Ovary (tissue), 9 donors: ENCODE data around the gene CCDC78. TPM values are rescaled to one million over a fixed set of nuclear protein-coding genes. Genes with fewer than 3 reads are reported as not detected.

Source experiments
- DNase-seq, 5 donors: peaks; one replicate each; pipeline ENCODE4 v3.0.0-alpha.2; 2019 to 2020
- H3K27ac ChIP-seq, 2 donors: fragments of 200-600 bp; one replicate each; pipeline versions ENCODE4 v1.5.1 to v1.8.0; 2019 to 2022
- H3K27me3 ChIP-seq: fragments of 200-600 bp; one replicate; pipeline ENCODE4 v1.8.0; 2022
- H3K36me3 ChIP-seq: fragments of 200-600 bp; sonication (generic); one replicate; pipeline ENCODE4 v1.5.1; 2019
- H3K4me1 ChIP-seq: one replicate; pipeline ENCODE4 v1.8.1; 2013; ENCODE audit warnings: mild to moderate bottlenecking, moderate library complexity; ENCODE audit not compliant: insufficient read depth
- H3K4me3 ChIP-seq: fragments of 200-600 bp; sonication (generic); one replicate; pipeline ENCODE4 v1.5.1; 2017
- H3K9me3 ChIP-seq, 2 donors: fragments of 200-600 bp in 1 of 2; sonication (generic) in 1 of 2; one replicate each; pipeline versions ENCODE4 v1.5.1 to v1.8.1; 2013 to 2019; ENCODE audit warnings: mild to moderate bottlenecking in 1 of 2, moderate library complexity in 1 of 2
- EP300 ChIP-seq: sonication (generic); formaldehyde crosslinking; IDR thresholded peaks from one replicate; pipeline ENCODE4 v1.6.1; 2017; ENCODE audit warnings: antibody characterized with exemption
- POLR2A ChIP-seq: fragments of 450-650 bp; IDR thresholded peaks from one replicate; pipeline ENCODE4 v1.6.1; 2017; ENCODE audit warnings: antibody characterized with exemption, mild to moderate bottlenecking, moderate library complexity
- WGBS, 3 donors: extraction: QIAGEN DNeasy Blood & Tissue Kit in 1 of 3; methylation state at CpG; one replicate each; pipeline versions ENCODE4 v1.1.5 to v1.1.7; 2013 to 2017; 5-methylcytosine and 5-hydroxymethylcytosine counted together
- intact Hi-C, 4 donors: fragments of 100-400 bp; cut with DNase I; formaldehyde crosslinking; loops; one replicate each; pipeline versions ENCODE4 v1.11.0 to v1.15.1; 2022 to 2023
- polyA plus RNA-seq, 2 donors: library from polyadenylated mRNA; stranded (reverse); fragments of 200-250 nt in 1 of 2; fragments of 350-450 nt in 1 of 2; fragmentation: Illumina TruSeq in 1 of 2; extraction: RNeasy Lipid Tissue Mini Kit (QIAGEN cat#74804) in 1 of 2; gene quantifications; one replicate each; pipeline ENCODE4 v1.2.3, GENCODE V29; 2013 to 2014
- total RNA-seq, 7 donors: library from RNA; depleted of rRNA in 2 of 7; stranded (reverse); fragments of >200 nt in 2 of 7; fragmentation: NEBNext Ultra II Directional in 3 of 7; extraction: Animal tissue kit (Norgen Biotek cat#: 25700) in 3 of 7; gene quantifications; one replicate each; pipeline versions ENCODE4 v1.1.0 to v1.2.4, GENCODE V29; 2016 to 2023
- TF ChIP-seq, protein P1 (sequence below), 3 donors: fragments of 450-650 bp in 2 of 3; fragments of 200-600 bp in 1 of 3; IDR thresholded peaks; one replicate each; pipeline versions ENCODE4 v1.5.1 to v1.8.0; 2016 to 2022; ENCODE audit warnings: antibody characterized with exemption in 3 of 3, mild to moderate bottlenecking in 1 of 3
- donor health status: DM: no; HTN: no; CAD: no; lungs with moderate emphysema.
- donor health status: DM: no; HTN: no; CAD: no.
- donor health status: Bipolar disorder and iron deficiency.
- donor health status: DM: yes; HTN: yes; CAD: no.
- donor health status: DM: no; HTN: no; CAD: no.
- donor health status: DM: yes; HTN: yes; CAD: no.

Gene CCDC78
- total and polyA plus RNA-seq, 9 donors, result 0.40 to 44.3 (median 4.6) TPM; not detected in 2

GRCh38 chr16:707062-707538, 19.1 kb downstream of the CCDC78 start:
- Histone ChIP-seq H3K36me3 (no peaks in the 10 kb centered on the region), H3K4me1 (peaks cover 1% of the 10 kb centered on the region), H3K27me3 (peaks cover 9% of the 10 kb centered on the region), H3K9me3 (no peaks in the 10 kb centered on the region), H3K27ac (no peak overlapping the region), H3K4me3 (no peak overlapping the region)
- DNase-seq, result no peak
- TF ChIP-seq, protein P1, sequence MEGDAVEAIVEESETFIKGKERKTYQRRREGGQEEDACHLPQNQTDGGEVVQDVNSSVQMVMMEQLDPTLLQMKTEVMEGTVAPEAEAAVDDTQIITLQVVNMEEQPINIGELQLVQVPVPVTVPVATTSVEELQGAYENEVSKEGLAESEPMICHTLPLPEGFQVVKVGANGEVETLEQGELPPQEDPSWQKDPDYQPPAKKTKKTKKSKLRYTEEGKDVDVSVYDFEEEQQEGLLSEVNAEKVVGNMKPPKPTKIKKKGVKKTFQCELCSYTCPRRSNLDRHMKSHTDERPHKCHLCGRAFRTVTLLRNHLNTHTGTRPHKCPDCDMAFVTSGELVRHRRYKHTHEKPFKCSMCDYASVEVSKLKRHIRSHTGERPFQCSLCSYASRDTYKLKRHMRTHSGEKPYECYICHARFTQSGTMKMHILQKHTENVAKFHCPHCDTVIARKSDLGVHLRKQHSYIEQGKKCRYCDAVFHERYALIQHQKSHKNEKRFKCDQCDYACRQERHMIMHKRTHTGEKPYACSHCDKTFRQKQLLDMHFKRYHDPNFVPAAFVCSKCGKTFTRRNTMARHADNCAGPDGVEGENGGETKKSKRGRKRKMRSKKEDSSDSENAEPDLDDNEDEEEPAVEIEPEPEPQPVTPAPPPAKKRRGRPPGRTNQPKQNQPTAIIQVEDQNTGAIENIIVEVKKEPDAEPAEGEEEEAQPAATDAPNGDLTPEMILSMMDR (IDR thresholded peaks at IDR 0.05), result no peak
- TF ChIP-seq POLR2A (no peak), EP300 (no peak)
- 22 to 35% (median 33%) methylated on average over 14 of the region's 14 CpGs for WGBS, 3 donors
- intact Hi-C loops, result no loop called here

DNA sequence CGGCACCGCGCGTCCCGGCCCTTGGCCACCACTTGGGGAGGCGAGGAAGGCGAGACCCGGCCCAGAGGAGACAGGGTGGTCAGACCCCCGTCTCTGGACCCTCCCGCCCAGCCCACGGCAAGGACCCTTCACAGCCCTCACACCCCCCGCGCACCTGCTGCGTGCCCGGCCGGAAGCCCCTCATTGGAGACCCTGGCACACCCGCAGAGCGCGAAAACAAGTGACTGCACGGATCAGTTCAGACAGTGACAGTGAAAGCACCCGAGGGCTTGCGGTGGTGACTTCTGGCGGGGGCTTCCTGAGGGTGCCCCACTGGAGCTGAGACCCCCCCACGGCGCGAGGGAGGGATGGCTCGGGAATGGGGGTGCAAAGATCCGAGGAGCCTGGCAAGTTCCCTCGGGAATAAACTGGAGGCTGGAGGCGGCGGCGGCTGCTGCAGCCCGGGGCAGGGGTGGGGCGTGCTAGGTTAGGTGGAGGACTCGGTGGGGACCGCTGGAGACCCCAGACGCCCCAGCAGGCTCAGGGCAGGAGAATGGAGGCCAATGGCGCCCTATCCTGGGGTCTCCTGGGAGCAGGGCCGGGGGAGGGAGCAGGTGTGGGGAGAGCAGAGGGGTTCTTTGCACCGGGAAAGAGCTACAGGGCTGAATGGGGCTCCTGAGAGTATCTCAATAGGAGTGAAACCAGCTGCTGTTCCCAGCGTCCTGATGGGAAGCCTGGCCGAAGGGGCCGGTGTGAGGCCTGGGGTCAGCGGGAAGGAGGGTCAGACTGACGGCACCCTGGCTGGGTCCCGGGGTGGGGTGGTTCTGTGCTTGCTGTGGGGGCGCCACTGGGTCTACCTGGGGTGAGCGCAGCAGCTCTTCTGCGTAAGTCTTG, 19.8 kb downstream of the CCDC78 start:
- Histone ChIP-seq H3K27ac (no peak overlapping the region), H3K27me3 (peaks cover 9% of the 10 kb centered on the region), H3K36me3 (no peaks in the 10 kb centered on the region), H3K9me3 (no peaks in the 10 kb centered on the region), H3K4me1 (peaks cover 1% of the 10 kb centered on the region), H3K4me3 (no peak overlapping the region)
- 2% methylated on average over 45 to 49 of the region's 49 CpGs for WGBS, 3 donors
- no peak for DNase-seq
- TF ChIP-seq, protein P1 (IDR thresholded peaks at IDR 0.05), result no peak
- no peak for TF ChIP-seq POLR2A
- TF ChIP-seq EP300, result no peak
- intact Hi-C loops, result no loop called here

DNA sequence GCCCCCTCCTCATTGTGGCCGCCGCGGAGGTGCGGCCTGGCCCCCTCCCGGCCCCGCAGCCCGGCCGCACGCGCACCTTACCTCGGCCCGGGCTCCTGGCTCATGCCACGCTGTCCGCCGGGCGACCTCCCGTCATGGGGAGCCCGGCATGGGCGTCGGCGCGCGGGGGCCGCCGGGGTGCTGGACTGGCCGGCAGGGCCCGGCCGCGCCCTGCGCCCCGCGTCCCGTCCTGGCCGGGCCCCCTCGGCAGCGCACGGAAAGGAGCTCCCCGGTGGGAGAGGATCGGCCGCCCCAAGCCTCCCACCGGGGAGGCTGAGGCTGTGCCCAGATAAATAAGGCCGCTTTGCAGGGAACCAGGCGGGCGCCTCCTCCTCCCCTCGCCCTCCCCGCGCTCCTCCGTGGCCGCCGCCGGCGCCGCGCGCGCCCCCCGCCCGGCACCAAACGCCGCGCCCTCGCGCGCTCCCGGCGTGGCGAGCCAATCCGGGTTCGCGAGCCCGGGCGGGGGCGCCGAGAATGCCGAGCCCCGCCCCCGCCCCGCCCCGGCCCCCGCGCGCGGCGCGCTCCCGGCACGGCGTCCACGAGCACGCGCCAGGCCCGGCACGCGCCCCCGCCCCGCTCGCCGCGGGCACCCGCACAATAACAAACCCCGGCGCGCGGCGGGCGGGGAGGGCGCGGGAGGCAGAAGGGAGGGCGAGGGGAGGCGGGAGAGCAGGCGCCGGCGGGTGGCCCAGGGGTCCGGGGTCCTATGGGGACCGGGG, 20.6 kb downstream of the CCDC78 start, which contains the start of gene FBXL16:
Gene FBXL16 (minus strand): TSS at position 371 of the 758 bp plus-strand sequence. CDS start 8,396 bp downstream, outside the sequence.
- TF ChIP-seq POLR2A (no peak), EP300 (no peak)
- TF ChIP-seq, protein P1 (IDR thresholded peaks at IDR 0.05), result no peak
- intact Hi-C loops, result no loop called here
- Histone ChIP-seq H3K4me3 (no peak within 1 kb of the TSS), H3K4me1 (peaks cover 1% of the 10 kb centered on the region), H3K9me3 (no peaks in the 10 kb centered on the region), H3K27ac (no peak within 1 kb of the TSS), H3K36me3 (no peaks in the 10 kb centered on the region), H3K27me3 (peaks cover 9% of the 10 kb centered on the region)
- WGBS, 3 donors, result 0 to 1% (median 1%) methylated on average over 17 to 113 of the region's 115 CpGs
- DNase-seq, result no peak

- Histone ChIP-seq H3K27me3 (peaks cover 9% of the 10 kb centered on the region), H3K4me3 (no peak overlapping the region), H3K9me3 (no peaks in the 10 kb centered on the region), H3K27ac (no peak overlapping the region), H3K4me1 (peaks cover under 1% of the 10 kb centered on the region), H3K36me3 (no peaks in the 10 kb centered on the region)
- intact Hi-C loops, result no loop called here
- no peak for DNase-seq
- 8 to 11% (median 9%) methylated on average over 42 to 50 of the region's 50 CpGs for WGBS, 3 donors
- TF ChIP-seq POLR2A (no peak), EP300 (no peak)
- TF ChIP-seq, protein P1 (IDR thresholded peaks at IDR 0.05), result no peak
These were observed 21.5 kb downstream of the CCDC78 start for GRCh38 chr16:704552-705380.
